HG02885 (cell line): ENCODE results near the gene ENC1.

Experiments
- ATAC-seq: cut with Tn5 transposase; IDR thresholded peaks from one replicate; pipeline ENCODE4 v1.9.1; 2021; ENCODE audit warnings: mild to moderate bottlenecking; ENCODE audit not compliant: unreplicated experiment, poor library complexity

The ENC1 gene

DNA sequence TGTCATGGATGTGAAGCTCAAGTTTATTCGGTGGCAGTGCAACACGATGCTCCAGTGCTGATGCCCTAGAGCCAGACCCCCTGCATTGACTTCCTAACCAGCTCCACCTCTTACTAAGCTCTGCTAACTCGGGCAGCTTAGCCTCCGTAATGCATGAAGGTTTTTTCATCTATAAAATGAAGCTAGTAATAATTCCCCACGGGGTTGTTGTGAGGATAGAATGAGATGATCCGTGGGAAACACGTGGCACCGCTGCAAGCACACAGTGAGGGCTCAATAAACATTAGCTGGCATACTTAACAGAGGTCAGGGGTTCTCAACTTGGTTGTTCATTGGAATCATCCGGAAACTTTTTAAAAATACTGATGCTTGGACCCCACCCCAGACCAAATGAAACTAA, 6.8 kb downstream of the ENC1 start:
- ATAC-seq: no peak

DNA sequence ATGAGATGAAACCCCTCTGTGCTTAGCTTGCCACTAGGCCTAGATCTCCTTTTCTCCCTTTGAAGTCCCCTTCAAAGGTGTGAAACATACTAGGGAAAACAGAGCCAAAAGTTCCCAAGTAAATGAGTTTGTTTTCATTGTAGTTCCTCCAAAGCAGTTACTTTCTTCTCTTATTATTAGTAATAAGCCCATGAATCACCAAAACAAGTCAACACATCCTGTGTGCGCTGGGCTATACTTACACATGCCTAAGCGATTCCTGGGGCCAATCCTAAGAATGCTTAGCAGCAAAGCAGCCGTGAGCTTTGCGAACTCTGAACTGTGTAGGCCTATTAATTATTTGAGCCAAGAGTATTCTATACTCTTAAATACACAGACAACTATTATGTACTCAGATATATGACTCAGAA, 7.6 kb downstream of the ENC1 start:
- ATAC-seq: no peak

- ATAC-seq: peak; percentile 96
Measured at GRCh38 chr5:74631081-74631953, 9.2 kb downstream of the ENC1 start.

DNA sequence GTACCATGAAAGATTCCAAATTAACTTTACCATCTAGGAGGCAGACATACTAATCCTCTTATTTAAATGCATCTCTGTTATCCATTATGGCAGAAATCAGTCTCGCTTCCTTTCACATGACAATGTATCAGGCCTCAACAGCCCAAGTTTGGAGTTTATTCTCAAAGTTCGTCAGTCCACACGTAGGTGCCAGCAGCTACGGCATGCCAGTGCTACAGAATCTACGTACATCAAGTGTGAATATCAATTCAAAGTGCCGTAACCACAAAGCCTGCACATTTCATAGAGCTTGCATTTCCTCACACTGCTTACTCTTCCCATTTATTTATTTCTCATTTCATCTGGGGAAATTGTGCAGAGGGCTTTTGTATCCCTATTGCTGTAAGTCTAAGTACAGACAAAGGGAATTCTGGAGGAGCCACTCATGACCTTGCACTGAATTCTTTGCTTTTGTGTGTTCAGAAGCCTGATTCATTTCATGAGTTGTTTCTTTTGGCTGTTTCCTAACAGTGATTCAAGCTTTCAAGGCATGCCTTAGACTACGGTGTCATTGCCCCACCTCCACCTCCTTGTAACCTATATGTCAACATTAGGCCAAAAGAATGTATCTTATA, 10.0 kb downstream of the ENC1 start:
- no peak for ATAC-seq

- no peak for ATAC-seq
Measured at GRCh38 chr5:74629326-74629725, 11.2 kb downstream of the ENC1 start.

- ATAC-seq: no peak
Measured at GRCh38 chr5:74628359-74628758, 12.2 kb downstream of the ENC1 start.

GRCh38 chr5:74627646-74628279, 12.8 kb downstream of the ENC1 start:
- no peak for ATAC-seq

DNA sequence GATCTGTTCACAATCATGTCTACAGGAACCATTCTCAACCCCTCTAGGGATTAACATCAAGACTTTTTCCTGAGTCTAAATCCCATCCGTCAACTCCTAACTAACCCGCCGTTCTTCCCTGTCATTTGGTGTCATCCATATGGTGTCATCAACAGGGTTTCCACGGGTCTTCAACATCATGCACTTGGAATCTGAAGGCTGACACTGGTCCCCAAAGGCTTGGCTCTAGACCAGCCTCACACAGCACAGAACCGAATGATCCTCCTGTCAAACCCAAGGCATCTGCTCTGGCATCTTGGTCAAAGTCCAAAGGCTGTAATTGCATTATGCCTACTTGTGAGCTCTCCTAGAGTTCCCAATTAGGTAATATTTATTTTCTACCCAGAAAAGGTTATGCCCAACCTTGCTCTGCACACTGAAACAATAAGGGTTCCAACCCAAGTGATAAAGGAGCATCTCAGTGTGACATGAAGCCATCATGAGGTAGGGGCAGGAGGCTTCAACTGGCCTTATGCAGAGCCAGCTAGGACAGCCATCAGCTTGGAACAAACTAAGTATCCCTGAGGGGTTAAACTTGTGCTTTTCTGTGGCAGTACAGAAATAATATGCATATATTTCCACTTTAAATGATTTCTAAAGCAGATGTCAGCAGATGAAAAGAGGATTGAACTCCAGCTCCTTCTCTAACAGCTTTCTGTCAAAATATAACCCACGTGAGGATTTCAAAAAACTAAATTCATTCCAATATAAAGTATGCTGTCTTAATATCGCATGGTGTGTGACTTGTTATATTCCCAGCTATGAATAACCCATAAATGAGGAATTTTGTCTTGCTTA, 13.9 kb downstream of the ENC1 start:
- ATAC-seq: no peak

DNA sequence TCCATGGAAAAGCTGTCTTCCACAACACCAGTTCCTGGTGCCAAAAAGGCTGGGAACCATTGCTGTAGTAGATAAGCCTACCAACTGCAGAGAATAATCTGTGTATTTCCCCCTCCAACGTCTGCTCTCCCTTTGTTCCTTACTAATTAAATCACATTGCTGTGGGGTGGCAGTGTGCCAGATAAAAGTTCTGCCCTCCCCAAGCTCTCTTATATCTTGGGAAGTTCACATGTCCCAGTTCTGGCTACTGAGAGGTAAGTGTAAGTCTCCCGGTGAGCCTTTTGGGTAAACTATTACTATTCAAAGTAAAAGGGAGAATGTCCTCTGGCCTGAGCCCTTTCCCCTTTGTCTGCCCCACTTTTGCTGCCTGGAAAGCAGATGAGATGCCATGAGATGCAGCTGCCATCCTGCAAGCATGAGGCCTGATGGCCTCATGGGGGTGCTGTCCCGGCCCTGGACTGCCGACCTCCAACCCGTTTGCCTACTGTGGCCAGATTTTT, 14.7 kb downstream of the ENC1 start:
- no peak for ATAC-seq

DNA sequence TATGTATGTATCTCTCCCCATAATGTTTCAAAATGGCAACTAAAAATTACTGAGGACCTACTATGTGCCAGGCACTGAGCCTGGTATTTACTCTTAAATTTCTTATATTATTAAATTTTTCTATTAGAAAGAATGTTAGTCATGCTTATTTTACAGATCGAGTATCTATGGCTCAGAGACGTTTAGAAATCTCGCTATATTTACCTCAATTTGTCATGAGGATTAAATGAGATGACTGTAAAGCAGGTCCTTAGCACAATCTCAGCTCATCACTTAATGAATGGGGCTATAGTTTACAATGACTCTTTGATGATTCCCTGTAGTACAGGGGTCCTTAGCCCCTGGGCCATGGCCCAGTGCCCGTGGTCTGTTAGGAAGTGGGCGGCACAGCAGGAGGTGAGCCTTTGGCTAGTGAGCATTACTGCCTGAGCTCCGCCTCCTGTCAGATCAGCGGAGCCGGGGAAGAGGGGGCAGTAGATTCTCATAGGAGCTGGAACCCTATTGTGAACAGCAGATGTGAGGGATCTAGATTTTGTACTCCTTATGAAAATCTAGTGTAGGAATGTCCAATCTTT, 15.5 kb downstream of the ENC1 start:
- ATAC-seq: no peak

DNA sequence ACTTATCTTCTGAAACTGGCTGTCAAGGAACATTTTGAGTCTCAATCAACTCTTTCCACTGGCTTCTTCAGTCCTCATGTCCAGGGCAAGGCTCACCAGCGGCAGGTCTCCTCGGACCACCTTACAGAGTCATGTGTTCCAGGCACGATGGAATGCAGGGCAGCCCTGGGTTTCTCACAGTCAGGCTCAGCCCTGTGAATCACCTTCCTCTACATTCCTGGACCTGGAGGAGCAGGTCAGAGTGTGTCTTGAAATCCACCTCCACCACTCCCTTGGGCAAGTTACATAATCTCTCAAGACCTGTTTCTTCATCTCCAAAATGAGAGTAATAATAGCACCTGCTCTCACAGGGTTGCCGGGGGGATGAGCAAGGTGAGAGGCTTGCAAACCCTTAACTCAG, 16.0 kb downstream of the ENC1 start:
- ATAC-seq: no peak

DNA sequence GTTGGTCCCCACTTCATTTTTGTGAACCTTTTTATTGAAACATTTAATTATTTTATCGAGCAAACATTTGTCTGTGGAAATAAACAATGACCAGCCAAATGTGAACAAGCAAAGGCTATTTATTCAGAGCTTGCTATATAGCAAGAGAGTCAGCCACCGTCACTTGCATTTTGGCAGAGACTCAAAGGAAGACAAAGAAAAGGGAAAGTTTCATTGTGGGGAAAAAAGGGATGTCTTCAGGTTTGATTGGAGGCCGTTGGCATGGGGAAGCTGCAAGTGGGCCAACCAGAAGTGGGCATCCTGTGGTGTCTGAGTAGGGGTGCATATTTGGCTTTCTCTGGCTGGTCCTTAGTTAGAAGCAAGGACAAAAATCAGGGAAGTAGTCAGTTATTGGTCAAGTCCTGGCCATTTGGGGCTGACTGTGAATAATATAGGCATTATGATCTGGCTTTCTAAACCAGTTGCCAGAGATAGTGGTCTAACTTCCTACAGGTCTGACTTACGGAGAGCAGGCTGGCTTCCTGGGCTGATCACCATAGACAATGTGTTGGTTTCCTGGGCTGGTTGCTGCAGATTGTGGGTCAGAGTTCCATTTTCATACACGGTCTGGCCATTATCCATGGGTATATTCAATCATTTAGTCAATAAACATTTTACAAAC, 16.6 kb downstream of the ENC1 start:
- ATAC-seq: no peak

DNA sequence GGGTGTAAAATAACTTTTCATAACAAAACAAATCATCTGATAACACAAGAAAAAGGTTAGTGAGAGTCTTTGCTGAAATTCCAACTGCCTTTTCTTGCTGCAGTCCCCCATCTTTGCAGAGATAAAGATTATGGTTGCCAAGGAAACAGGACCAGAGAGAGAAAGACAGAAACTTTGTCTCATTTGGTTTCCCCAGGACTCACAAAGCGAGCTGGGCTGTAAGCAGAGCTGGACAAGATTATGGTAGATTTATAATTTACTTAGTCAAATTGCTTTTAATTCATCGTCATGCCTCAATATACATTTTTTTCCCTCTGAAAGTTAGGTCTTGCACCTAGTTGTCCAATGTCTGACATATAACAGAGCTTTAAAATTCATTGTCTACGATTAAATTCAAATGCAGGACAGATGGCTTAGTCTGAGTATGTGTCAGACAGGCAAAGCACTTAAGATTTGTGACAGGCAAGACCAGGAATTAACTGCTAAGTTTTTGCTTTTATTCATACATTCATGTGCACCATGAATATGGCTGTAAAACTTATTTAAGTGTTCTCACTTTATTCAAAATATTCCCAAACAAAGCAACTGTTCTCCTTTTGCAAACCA, 17.4 kb downstream of the ENC1 start:
- no peak for ATAC-seq

DNA sequence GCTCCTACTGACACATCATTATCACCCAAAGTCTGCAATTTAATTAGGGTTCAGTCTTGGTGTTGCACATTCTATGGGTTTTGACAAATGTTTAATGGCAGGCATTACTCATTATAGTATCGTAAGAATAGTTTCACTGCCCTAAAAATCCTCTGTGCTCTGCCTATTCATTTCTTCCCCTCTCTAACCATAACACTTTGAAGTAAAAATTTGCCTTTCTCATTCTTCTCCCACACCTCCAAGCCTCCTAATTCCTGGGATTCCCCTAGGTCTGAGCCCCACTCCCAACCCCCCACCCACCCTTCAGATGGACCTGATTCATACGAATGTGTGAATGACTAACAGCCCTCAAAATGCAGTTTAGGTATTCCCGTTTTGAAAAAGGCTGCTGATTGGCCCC, 18.4 kb downstream of the ENC1 start:
- ATAC-seq: peak; percentile 67

- ATAC-seq: no peak
Measured at GRCh38 chr5:74621492-74621891, 19.0 kb downstream of the ENC1 start.

DNA sequence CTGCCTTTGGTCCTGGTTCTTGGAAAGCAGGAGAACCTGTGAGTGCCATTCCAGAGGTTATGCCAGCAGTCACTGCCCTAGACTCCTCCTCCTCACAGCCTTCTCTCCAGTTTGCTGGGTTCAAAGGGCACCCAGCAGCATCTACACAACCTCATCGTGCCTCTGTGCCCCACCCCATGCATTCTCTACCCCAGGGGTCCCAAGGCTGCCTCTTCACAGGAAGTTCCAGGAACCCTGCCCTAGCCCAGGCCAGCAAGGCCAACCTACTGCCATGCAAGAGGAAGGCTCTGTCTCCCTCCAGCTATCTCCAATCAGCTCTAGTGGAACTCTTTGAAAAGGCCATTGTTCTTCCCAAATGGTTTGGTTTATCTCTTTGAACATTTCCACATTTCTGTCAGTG, 21.2 kb downstream of the ENC1 start:
- no peak for ATAC-seq

DNA sequence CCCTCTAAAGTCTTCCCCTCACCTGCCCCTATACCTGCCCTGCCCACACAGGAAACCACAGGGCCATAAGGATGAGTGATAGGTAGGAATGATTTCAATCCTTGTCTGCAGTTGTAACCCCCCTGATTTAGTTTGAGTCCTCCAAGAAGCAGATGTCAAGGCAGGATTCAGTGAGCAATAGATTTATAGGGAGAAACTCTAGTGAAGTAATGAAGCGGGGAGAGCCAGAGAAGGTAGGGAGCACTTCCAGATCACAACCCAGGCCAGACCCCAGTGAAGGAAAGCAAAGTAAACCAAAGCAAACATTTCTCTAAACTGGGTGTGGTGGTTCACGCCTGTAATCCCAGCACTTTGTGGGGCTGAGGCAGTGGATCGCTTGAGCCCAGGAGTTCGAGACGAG, 22.4 kb downstream of the ENC1 start:
- ATAC-seq: no peak

GRCh38 chr5:74617202-74617601, 23.3 kb downstream of the ENC1 start:
- ATAC-seq: no peak
